Measurements from ENCODE around the gene VOPP1.

- TF ChIP-seq CTCF (IDR thresholded peaks at IDR 0.05) (no peak), POLR2A (IDR thresholded peaks at IDR 0.05) (no peak)
Observed at GRCh38 chr7:55537458-55537990, 34.8 kb downstream of the VOPP1 start.
